Panc1 (cell line): Measurements from ENCODE around the gene NDUFS6. TPM values are rescaled to one million over a fixed set of nuclear protein-coding genes. Genes with fewer than 3 reads are reported as not detected.
"Not testable (repeated sequence)": the region's sequence is repeated elsewhere in the genome, so short reads cannot be mapped to it uniquely, and the experiment has no call there.

Experiments used
- ATAC-seq: fragments of 200-7000 bp; cut with Tn5 transposase; 2 replicates; pipeline ENCODE4 v1.9.1; 2020; ENCODE audit warnings: mild to moderate bottlenecking, moderate library complexity
- BruUV-seq: library from RNA; stranded (reverse); fragments of 400-500 nt; replicated peaks from 2 replicates; lab custom pipeline; 2021; lab: Mats Ljungman, UMichigan
- CTCF ChIA-PET: fragments of 300-600 bp; sonication (Branson Sonifier 250); formaldehyde crosslinking; loops from one replicate; lab custom pipeline; 2022; ENCODE audit warnings: antibody characterized with exemption; lab: Charles Lee
- POLR2A ChIA-PET: fragments of 300-600 bp; sonication (Branson Sonifier 250); formaldehyde crosslinking; loops from one replicate; lab custom pipeline; 2022; ENCODE audit warnings: antibody characterized with exemption; lab: Charles Lee
- DNase-seq: peaks from one replicate; pipeline ENCODE4 v3.0.0-alpha.2; 2010; ENCODE audit warnings: low read depth, low spot score
- H3K27ac ChIP-seq: 2 replicates; pipeline ENCODE4 v1.5.1; 2011; ENCODE audit warnings: mild to moderate bottlenecking, low read length, inconsistent platforms
- H3K27me3 ChIP-seq: fragments of 200-500 bp; sonication (Bioruptor generic); 2 replicates; pipeline ENCODE4 v1.6.0; 2014; ENCODE audit warnings: low read length, inconsistent platforms; ENCODE audit not compliant: control insufficient read depth, insufficient read depth
- H3K36me3 ChIP-seq: fragments of 200-500 bp; sonication (Bioruptor generic); 2 replicates; pipeline ENCODE4 v1.5.1; 2014; ENCODE audit warnings: inconsistent platforms, mild to moderate bottlenecking, low read length, moderate library complexity; ENCODE audit not compliant: control insufficient read depth, insufficient read depth
- H3K4me1 ChIP-seq: 2 replicates; pipeline ENCODE4 v1.5.1; 2011; ENCODE audit warnings: inconsistent platforms, mild to moderate bottlenecking, low read length, moderate library complexity; ENCODE audit not compliant: control insufficient read depth, insufficient read depth
- H3K4me3 ChIP-seq, 2 experiments: 2 replicates each; pipeline ENCODE4 v1.5.1; 2011 to 2012; ENCODE audit warnings: low read depth in 2 of 2, low read length in 2 of 2, mild to moderate bottlenecking in 2 of 2, inconsistent platforms in 1 of 2, moderate library complexity in 1 of 2
- H3K9me3 ChIP-seq: fragments of 200-500 bp; sonication (Bioruptor generic); 2 replicates; pipeline ENCODE4 v1.5.1; 2014; ENCODE audit warnings: low read depth, mild to moderate bottlenecking, inconsistent platforms, low read length, moderate library complexity; ENCODE audit not compliant: control insufficient read depth, insufficient read depth
- POLR2AphosphoS5 ChIP-seq: IDR thresholded peaks from 2 replicates; pipeline ENCODE4 v1.6.1; 2012; ENCODE audit warnings: mild to moderate bottlenecking, low read depth, low read length, moderate library complexity
- SIN3A ChIP-seq: IDR thresholded peaks from 2 replicates; pipeline ENCODE4 v1.6.1; 2012; ENCODE audit warnings: low read depth, mild to moderate bottlenecking, low read length, moderate library complexity, borderline replicate concordance; ENCODE audit not compliant: insufficient read depth
- TCF7L2 ChIP-seq: IDR thresholded peaks from 2 replicates; pipeline ENCODE4 v1.6.1; 2011; ENCODE audit warnings: mild to moderate bottlenecking, low read depth, low read length, inconsistent platforms
- in situ Hi-C: cut with HindIII; loops from 2 replicates; pipeline ENCODE4 v1.10.0; 2016; ENCODE audit warnings: low sequenced_read_pairs, low pct_unique_long_range_greater_than_20kb
- intact Hi-C: fragments of 100-400 bp; cut with micrococcal nuclease; formaldehyde crosslinking; loops from one replicate; pipeline ENCODE4 v1.10.0; 2022; ENCODE audit not compliant: unreplicated experiment
- total RNA-seq: library from RNA; stranded (reverse); gene quantifications from one replicate; pipeline ENCODE4 v1.2.1, GENCODE V29; 2021; ENCODE audit not compliant: unreplicated experiment
- TF ChIP-seq, protein P1 (sequence below): fragments of 450-650 bp; IDR thresholded peaks from 2 replicates; pipeline ENCODE4 v1.5.1; 2017; ENCODE audit warnings: mild to moderate bottlenecking
- TF ChIP-seq, protein P2 (sequence below), 2 experiments: IDR thresholded peaks; 2 replicates each; pipeline ENCODE4 v1.6.1; 2011 to 2012; ENCODE audit warnings: low read depth in 2 of 2, control low read depth in 1 of 2, low read length in 1 of 2, mild to moderate bottlenecking in 1 of 2, moderate library complexity in 1 of 2; ENCODE audit not compliant: insufficient read depth in 1 of 2

NDUFS6 gene
- total RNA-seq, 1 experiment from 2014 or later, result 70.6 TPM

DNA sequence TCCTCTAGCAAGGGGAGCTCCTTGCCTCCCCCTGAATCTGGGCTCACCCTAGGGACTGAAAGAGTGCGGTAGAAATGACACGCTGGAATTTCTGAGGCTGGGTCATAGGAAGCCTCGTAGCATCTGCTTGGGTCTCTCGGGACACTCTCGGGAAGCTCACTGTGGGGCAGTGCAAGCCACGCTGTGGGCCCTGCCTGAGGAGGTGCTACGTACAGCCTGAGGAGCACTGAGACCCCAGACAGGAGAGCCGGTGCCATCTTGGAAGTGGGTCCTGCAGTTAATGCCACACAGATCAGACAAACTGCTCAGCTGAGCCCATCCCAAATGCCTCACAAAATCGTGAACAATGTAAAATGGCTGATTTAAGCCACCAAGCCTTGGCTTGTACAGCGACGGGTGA, 3.4 kb upstream of the NDUFS6 start:
- CTCF ChIA-PET, result no interaction called here
- in situ Hi-C loops, result no loop called here

DNA sequence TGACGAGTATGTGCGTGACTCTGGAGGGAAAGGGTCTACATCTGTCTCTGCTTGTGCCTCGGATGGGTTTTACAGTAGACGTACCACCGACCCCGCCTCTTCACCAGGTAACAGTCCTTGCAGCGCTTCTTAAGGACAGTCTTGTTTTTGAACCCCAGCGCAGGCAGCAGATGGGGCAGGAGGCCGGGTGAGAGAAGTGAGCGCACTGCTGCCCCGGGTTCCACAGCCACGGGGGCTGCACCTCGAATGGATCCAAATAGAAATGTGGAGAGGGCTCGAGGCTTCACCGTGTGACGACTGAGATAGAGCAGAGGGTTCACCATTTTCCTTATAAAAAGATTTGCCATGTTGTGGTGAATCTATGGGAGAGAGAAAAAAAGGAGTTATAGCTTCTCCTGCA, 2.6 kb upstream of the NDUFS6 start:
- H3K4me3 ChIP-seq, result peak overlapping the region; percentile 99
- CTCF ChIA-PET, intact Hi-C loops, DNase-seq, POLR2A ChIA-PET, BruUV-seq, H3K27me3 ChIP-seq, in situ Hi-C loops, ATAC-seq, H3K9me3 ChIP-seq: not testable (repeated sequence)
- peaks cover 31% of the 10 kb centered on the region for H3K36me3 ChIP-seq
- peak overlapping the region; percentile 87 for H3K27ac ChIP-seq
- peaks cover 22% of the 10 kb centered on the region for H3K4me1 ChIP-seq

More for the DNA sequence above, 3.4 kb upstream of the NDUFS6 start:
- peaks cover 28% of the 10 kb centered on the region for H3K4me1 ChIP-seq
- no peaks in the 10 kb centered on the region for H3K9me3 ChIP-seq
- POLR2A ChIA-PET, result no interaction called here
- no peak overlapping the region; the same call in 1 of the 2 replicates for H3K27ac ChIP-seq
- H3K4me3 ChIP-seq, result no peak overlapping the region
- no peaks in the 10 kb centered on the region for H3K27me3 ChIP-seq
- intact Hi-C loops, result no loop called here
- peaks cover 24% of the 10 kb centered on the region for H3K36me3 ChIP-seq
- no peak for ATAC-seq
- no peak for DNase-seq
- BruUV-seq, result no TSS peak
- no peak for TF ChIP-seq POLR2AphosphoS5
- no peak for TF ChIP-seq SIN3A
- no peak for TF ChIP-seq TCF7L2
- TF ChIP-seq, protein P1, sequence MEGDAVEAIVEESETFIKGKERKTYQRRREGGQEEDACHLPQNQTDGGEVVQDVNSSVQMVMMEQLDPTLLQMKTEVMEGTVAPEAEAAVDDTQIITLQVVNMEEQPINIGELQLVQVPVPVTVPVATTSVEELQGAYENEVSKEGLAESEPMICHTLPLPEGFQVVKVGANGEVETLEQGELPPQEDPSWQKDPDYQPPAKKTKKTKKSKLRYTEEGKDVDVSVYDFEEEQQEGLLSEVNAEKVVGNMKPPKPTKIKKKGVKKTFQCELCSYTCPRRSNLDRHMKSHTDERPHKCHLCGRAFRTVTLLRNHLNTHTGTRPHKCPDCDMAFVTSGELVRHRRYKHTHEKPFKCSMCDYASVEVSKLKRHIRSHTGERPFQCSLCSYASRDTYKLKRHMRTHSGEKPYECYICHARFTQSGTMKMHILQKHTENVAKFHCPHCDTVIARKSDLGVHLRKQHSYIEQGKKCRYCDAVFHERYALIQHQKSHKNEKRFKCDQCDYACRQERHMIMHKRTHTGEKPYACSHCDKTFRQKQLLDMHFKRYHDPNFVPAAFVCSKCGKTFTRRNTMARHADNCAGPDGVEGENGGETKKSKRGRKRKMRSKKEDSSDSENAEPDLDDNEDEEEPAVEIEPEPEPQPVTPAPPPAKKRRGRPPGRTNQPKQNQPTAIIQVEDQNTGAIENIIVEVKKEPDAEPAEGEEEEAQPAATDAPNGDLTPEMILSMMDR, result no peak
- TF ChIP-seq, protein P2, sequence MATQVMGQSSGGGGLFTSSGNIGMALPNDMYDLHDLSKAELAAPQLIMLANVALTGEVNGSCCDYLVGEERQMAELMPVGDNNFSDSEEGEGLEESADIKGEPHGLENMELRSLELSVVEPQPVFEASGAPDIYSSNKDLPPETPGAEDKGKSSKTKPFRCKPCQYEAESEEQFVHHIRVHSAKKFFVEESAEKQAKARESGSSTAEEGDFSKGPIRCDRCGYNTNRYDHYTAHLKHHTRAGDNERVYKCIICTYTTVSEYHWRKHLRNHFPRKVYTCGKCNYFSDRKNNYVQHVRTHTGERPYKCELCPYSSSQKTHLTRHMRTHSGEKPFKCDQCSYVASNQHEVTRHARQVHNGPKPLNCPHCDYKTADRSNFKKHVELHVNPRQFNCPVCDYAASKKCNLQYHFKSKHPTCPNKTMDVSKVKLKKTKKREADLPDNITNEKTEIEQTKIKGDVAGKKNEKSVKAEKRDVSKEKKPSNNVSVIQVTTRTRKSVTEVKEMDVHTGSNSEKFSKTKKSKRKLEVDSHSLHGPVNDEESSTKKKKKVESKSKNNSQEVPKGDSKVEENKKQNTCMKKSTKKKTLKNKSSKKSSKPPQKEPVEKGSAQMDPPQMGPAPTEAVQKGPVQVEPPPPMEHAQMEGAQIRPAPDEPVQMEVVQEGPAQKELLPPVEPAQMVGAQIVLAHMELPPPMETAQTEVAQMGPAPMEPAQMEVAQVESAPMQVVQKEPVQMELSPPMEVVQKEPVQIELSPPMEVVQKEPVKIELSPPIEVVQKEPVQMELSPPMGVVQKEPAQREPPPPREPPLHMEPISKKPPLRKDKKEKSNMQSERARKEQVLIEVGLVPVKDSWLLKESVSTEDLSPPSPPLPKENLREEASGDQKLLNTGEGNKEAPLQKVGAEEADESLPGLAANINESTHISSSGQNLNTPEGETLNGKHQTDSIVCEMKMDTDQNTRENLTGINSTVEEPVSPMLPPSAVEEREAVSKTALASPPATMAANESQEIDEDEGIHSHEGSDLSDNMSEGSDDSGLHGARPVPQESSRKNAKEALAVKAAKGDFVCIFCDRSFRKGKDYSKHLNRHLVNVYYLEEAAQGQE (IDR thresholded peaks at IDR 0.05; ENCODE audit: insufficient read depth in 1 of 2, low read depth in 2 of 2, low read length in 1 of 2), result no peak

DNA sequence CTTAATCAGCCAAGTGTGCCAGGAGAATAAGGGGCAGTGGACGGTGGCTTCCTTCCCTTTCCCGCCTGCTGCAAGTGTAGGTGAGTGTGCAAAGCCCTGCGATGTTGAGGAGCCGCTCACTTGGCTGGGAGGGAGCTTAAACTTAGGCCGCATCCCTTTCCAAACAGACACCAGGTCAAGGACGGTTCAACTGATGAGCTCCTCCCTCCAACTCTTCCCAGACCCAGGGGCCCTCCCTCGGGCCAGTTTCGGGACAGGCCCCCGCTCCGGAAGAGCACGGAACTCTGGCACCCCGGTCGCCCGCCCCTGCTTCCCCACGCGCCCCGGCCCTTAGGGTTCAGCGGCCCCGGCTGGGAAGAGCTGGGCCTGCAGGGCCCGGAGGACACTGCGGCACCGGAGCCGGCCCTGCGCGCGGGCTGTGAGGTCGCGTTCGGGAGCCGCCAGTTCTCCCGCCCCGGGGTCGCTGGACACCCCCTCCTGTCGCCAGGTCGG, 2.1 kb upstream of the NDUFS6 start:
- ChIA-PET CTCF (no interaction called here), POLR2A (no interaction called here)
- no peaks in the 10 kb centered on the region for H3K9me3 ChIP-seq
- peaks cover 18% of the 10 kb centered on the region for H3K4me1 ChIP-seq
- peaks cover 32% of the 10 kb centered on the region for H3K36me3 ChIP-seq
- H3K27ac ChIP-seq, result peak overlapping the region; percentile 87
- H3K27me3 ChIP-seq, result no peaks in the 10 kb centered on the region
- peak overlapping the region; percentile 99 for H3K4me3 ChIP-seq
- in situ Hi-C loops, result no loop called here
- intact Hi-C loops, result no loop called here
- ATAC-seq, result peak; percentile 2; the same call in 1 of the 2 replicates
- DNase-seq, result no peak
- BruUV-seq, result no TSS peak
- TF ChIP-seq SIN3A, result 0 out of 2 replicates have a peak, but pooled peaks have one; percentile 10
- no peak for TF ChIP-seq POLR2AphosphoS5
